MM.1S (cell line): ENCODE measurements around the gene PMPCA.
A peak's percentile ranks its signal among the peaks of the same experiment; 100 is the strongest.
"Not testable (repeated sequence)": the region's sequence is repeated elsewhere in the genome, so short reads cannot be mapped to it uniquely, and the experiment has no call there.

ENCODE experiments used
- DNase-seq: peaks from one replicate; pipeline ENCODE4 v3.0.0-alpha.2; 2015
- H2AFZ ChIP-seq: fragments of 300-600 bp; sonication (generic); 2 replicates; pipeline ENCODE4 v1.6.0; 2016; ENCODE audit warnings: antibody characterized with exemption, low read length
- H3F3A ChIP-seq: fragments of 300-600 bp; sonication (generic); 2 replicates; pipeline ENCODE4 v1.6.1; 2016; ENCODE audit warnings: mild to moderate bottlenecking, antibody characterized with exemption, low read length, moderate library complexity, mixed read lengths; ENCODE audit not compliant: insufficient read depth
- H3K27ac ChIP-seq: fragments of 300-600 bp; sonication (generic); 2 replicates; pipeline ENCODE4 v1.5.1; 2016; ENCODE audit warnings: mild to moderate bottlenecking, low read length
- H3K27me3 ChIP-seq: fragments of 300-600 bp; sonication (generic); replicated peaks from 2 replicates; pipeline ENCODE4 v1.6.0; 2016; ENCODE audit warnings: low read length; ENCODE audit not compliant: insufficient read depth
- H3K36me3 ChIP-seq: fragments of 300-600 bp; sonication (generic); replicated peaks from 2 replicates; pipeline ENCODE4 v1.6.1; 2016; ENCODE audit warnings: mild to moderate bottlenecking, low read length, mixed read lengths; ENCODE audit not compliant: insufficient read depth
- H3K4me1 ChIP-seq: fragments of 300-600 bp; sonication (generic); 2 replicates; pipeline ENCODE4 v1.6.1; 2016; ENCODE audit warnings: low read length, mixed read lengths
- H3K4me2 ChIP-seq: fragments of 300-600 bp; sonication (generic); 2 replicates; pipeline ENCODE4 v1.6.0; 2016; ENCODE audit warnings: low read depth, low read length
- H3K4me3 ChIP-seq: fragments of 300-600 bp; sonication (generic); 2 replicates; pipeline ENCODE4 v1.5.1; 2016; ENCODE audit warnings: low read length, mixed read lengths
- H3K79me2 ChIP-seq: fragments of 300-600 bp; sonication (generic); 2 replicates; pipeline ENCODE4 v1.6.1; 2016; ENCODE audit warnings: mixed run types, low read length, mixed read lengths
- H3K9ac ChIP-seq: fragments of 300-600 bp; sonication (generic); 2 replicates; pipeline ENCODE4 v1.6.1; 2016; ENCODE audit warnings: low read length, mixed read lengths
- H3K9me2 ChIP-seq: fragments of 300-600 bp; sonication (generic); replicated peaks from 2 replicates; pipeline ENCODE4 v1.6.1; 2016; ENCODE audit warnings: mild to moderate bottlenecking, low read length, mixed read lengths; ENCODE audit not compliant: insufficient read depth
- H3K9me3 ChIP-seq: fragments of 300-600 bp; sonication (generic); replicated peaks from 2 replicates; pipeline ENCODE4 v1.6.1; 2016; ENCODE audit warnings: mild to moderate bottlenecking, low read length, mixed read lengths; ENCODE audit not compliant: insufficient read depth
- H4K20me1 ChIP-seq: fragments of 300-600 bp; sonication (generic); 2 replicates; pipeline ENCODE4 v1.6.1; 2016; ENCODE audit warnings: mild to moderate bottlenecking, low read length, moderate library complexity, mixed read lengths; ENCODE audit not compliant: insufficient read depth
- CTCF ChIP-seq: fragments of 300-600 bp; sonication (generic); IDR thresholded peaks from 2 replicates; pipeline ENCODE4 v1.5.1; 2016; ENCODE audit warnings: antibody characterized with exemption, low read length, mixed read lengths
- EZH2 ChIP-seq: fragments of 300-600 bp; sonication (generic); optimal IDR thresholded peaks from 2 replicates; pipeline ENCODE3; 2017; ENCODE audit warnings: low read depth, mild to moderate bottlenecking, antibody characterized with exemption, low read length, mixed read lengths
- EZH2phosphoT487 ChIP-seq: fragments of 300-600 bp; sonication (generic); IDR thresholded peaks from 2 replicates; pipeline ENCODE4 v1.6.1; 2018; ENCODE audit warnings: antibody characterized with exemption, low read length

Gene PMPCA

GRCh38 chr9:136404801-136405136 is 5.7 kb upstream of the PMPCA start:
- H3K4me1 ChIP-seq, result peaks cover 32% of the 10 kb centered on the region
- no peaks in the 10 kb centered on the region for H3K9me2 ChIP-seq
- H3K9me3 ChIP-seq, result no peaks in the 10 kb centered on the region
- no peak for TF ChIP-seq EZH2
- H3K27ac ChIP-seq, result peak overlapping the region; percentile 43; the same call in 1 of the 2 replicates
- H3K4me3 ChIP-seq, result no peak overlapping the region
- peaks cover 19% of the 10 kb centered on the region for H3K79me2 ChIP-seq
- H3K36me3 ChIP-seq, result no peaks in the 10 kb centered on the region
- DNase-seq, result no peak
- H3K9ac ChIP-seq, result no peak overlapping the region; the same call in 1 of the 2 replicates
- H4K20me1 ChIP-seq, result no peaks in the 10 kb centered on the region
- H2AFZ ChIP-seq, result no peak overlapping the region
- no peaks in the 10 kb centered on the region for H3K27me3 ChIP-seq
- 0 out of 2 replicates have a peak, but pooled peaks cover 4% of the 10 kb centered on the region for H3F3A ChIP-seq
- peak overlapping the region; percentile 47 for H3K4me2 ChIP-seq

- H3K9ac ChIP-seq, result no peak overlapping the region
- H3K27me3 ChIP-seq, result no peaks in the 10 kb centered on the region
- H3K79me2 ChIP-seq, result peaks cover 21% of the 10 kb centered on the region
- H3F3A ChIP-seq, result 0 out of 2 replicates have a peak, but pooled peaks cover 4% of the 10 kb centered on the region
- H3K27ac ChIP-seq, result no peak overlapping the region; the same call in 1 of the 2 replicates
- H3K4me3 ChIP-seq, result no peak overlapping the region
- TF ChIP-seq EZH2, result no peak
- TF ChIP-seq EZH2phosphoT487, result no peak
- TF ChIP-seq CTCF, result no peak
- H3K9me3 ChIP-seq, result no peaks in the 10 kb centered on the region
- H3K4me1 ChIP-seq, result peaks cover 31% of the 10 kb centered on the region
- H4K20me1 ChIP-seq, result no peaks in the 10 kb centered on the region
- H3K9me2 ChIP-seq, result no peaks in the 10 kb centered on the region
- no peak overlapping the region for H3K4me2 ChIP-seq
- DNase-seq, result no peak
- H2AFZ ChIP-seq, result no peak overlapping the region
- H3K36me3 ChIP-seq, result no peaks in the 10 kb centered on the region
Observed at GRCh38 chr9:136405481-136405880, 5.0 kb upstream of the PMPCA start.

GRCh38 chr9:136405904-136406303 is 4.6 kb upstream of the PMPCA start:
- not testable (repeated sequence) for H4K20me1 ChIP-seq, DNase-seq, H3K9me2 ChIP-seq, H3F3A ChIP-seq, H3K27me3 ChIP-seq, H3K9ac ChIP-seq, H3K9me3 ChIP-seq, H3K27ac ChIP-seq, H3K4me3 ChIP-seq, H2AFZ ChIP-seq, H3K4me2 ChIP-seq, H3K36me3 ChIP-seq
- peaks cover 28% of the 10 kb centered on the region for H3K4me1 ChIP-seq
- peaks cover 25% of the 10 kb centered on the region for H3K79me2 ChIP-seq

GRCh38 chr9:136407061-136407460 is 3.4 kb upstream of the PMPCA start:
- peaks cover 36% of the 10 kb centered on the region for H3K4me1 ChIP-seq
- H3K27ac ChIP-seq, H3K9me3 ChIP-seq, H3K9ac ChIP-seq, H3K36me3 ChIP-seq, H2AFZ ChIP-seq, H3F3A ChIP-seq, H4K20me1 ChIP-seq, H3K4me2 ChIP-seq, H3K4me3 ChIP-seq, DNase-seq, H3K9me2 ChIP-seq, H3K27me3 ChIP-seq: not testable (repeated sequence)
- peaks cover 37% of the 10 kb centered on the region for H3K79me2 ChIP-seq

- no peaks in the 10 kb centered on the region for H3K27me3 ChIP-seq
- no peak overlapping the region for H3K4me2 ChIP-seq
- no peaks in the 10 kb centered on the region for H3K9me2 ChIP-seq
- no peaks in the 10 kb centered on the region for H4K20me1 ChIP-seq
- no peaks in the 10 kb centered on the region for H3K9me3 ChIP-seq
- H3K9ac ChIP-seq, result no peak overlapping the region
- no peak overlapping the region for H3K27ac ChIP-seq
- H3K36me3 ChIP-seq, result 0 out of 2 replicates have a peak, but pooled peaks cover 5% of the 10 kb centered on the region
- H3K79me2 ChIP-seq, result peaks cover 45% of the 10 kb centered on the region
- no peak overlapping the region for H2AFZ ChIP-seq
- TF ChIP-seq EZH2phosphoT487 (no peak), CTCF (no peak), EZH2 (no peak)
- no peak overlapping the region for H3K4me3 ChIP-seq
- H3K4me1 ChIP-seq, result peaks cover 37% of the 10 kb centered on the region
- DNase-seq, result no peak
- 0 out of 2 replicates have a peak, but pooled peaks cover 4% of the 10 kb centered on the region for H3F3A ChIP-seq
Observed at GRCh38 chr9:136407911-136408310, 2.5 kb upstream of the PMPCA start.
